Endothelial cell of umbilical vein (primary cell): ENCODE measurements around the gene LRRN4. TPM values are rescaled to one million over a fixed set of nuclear protein-coding genes. Genes with fewer than 3 reads are reported as not detected.

ENCODE experiments used
- BruUV-seq: library from RNA; stranded (reverse); fragments of 400-500 nt; replicated peaks from 2 replicates; lab custom pipeline; 2021; lab: Mats Ljungman, UMichigan
- CTCF ChIA-PET: fragments of 300-600, 350-600 bp; sonication (Branson Sonifier 250); formaldehyde crosslinking; loops from one replicate; lab custom pipeline; 2021; ENCODE audit warnings: antibody characterized with exemption, inconsistent platforms; lab: Charles Lee
- POLR2A ChIA-PET: fragments of 300-600, 350-600 bp; sonication (Branson Sonifier 250); formaldehyde crosslinking; loops from one replicate; lab custom pipeline; 2021; ENCODE audit warnings: antibody characterized with exemption, inconsistent platforms; lab: Charles Lee
- DNase-seq: peaks from one replicate; pipeline ENCODE4 v3.0.0-alpha.2; 2011; ENCODE audit warnings: low read depth, low spot score
- FAIRE-seq: peaks from 2 replicates; lab custom pipeline; 2011; peaks lifted over from hg19 to GRCh38; lab: Jason Lieb, UNC
- H2AFZ ChIP-seq: 2 replicates; pipeline ENCODE4 v1.6.0; 2012; ENCODE audit warnings: low read depth, low read length, control low read depth, inconsistent platforms
- H3K27ac ChIP-seq: 2 replicates; pipeline ENCODE4 v1.5.1; 2011; ENCODE audit warnings: low read depth, mild to moderate bottlenecking, control low read depth, low read length, moderate library complexity; ENCODE audit not compliant: insufficient read depth
- H3K27me3 ChIP-seq, 2 experiments: 2 replicates each; pipeline versions ENCODE4 v1.6.0 to v1.6.1; 2011; ENCODE audit warnings: low read length in 2 of 2, mixed read lengths in 1 of 2; ENCODE audit not compliant: control insufficient read depth in 2 of 2, insufficient read depth in 2 of 2
- H3K36me3 ChIP-seq, 2 experiments: 2 replicates in 1 of 2; 3 replicates in 1 of 2; pipeline ENCODE4 v1.5.1; 2011; ENCODE audit warnings: low read length in 2 of 2, mild to moderate bottlenecking in 1 of 2, moderate library complexity in 1 of 2; ENCODE audit not compliant: control insufficient read depth in 2 of 2, insufficient read depth in 2 of 2; ENCODE audit errors: extremely low read depth in 1 of 2
- H3K4me1 ChIP-seq: 3 replicates; pipeline ENCODE4 v1.5.1; 2011; ENCODE audit warnings: mild to moderate bottlenecking, low read length; ENCODE audit not compliant: control insufficient read depth, insufficient read depth; ENCODE audit errors: extremely low read depth
- H3K4me2 ChIP-seq: 2 replicates; pipeline ENCODE4 v1.6.1; 2011; ENCODE audit warnings: low read length, control low read depth, mixed read lengths; ENCODE audit not compliant: insufficient read depth
- H3K4me3 ChIP-seq, 3 experiments: fragments of 200-600 bp in 1 of 3; sonication (generic), shearing (Covaris generic) in 1 of 3; replicated peaks in 1 of 3; 2 replicates each; pipeline ENCODE4 v1.5.1; 2011 to 2016; ENCODE audit warnings: control low read depth in 3 of 3, low read length in 3 of 3, mild to moderate bottlenecking in 2 of 3, inconsistent platforms in 1 of 3, low read depth in 1 of 3, moderate library complexity in 1 of 3; ENCODE audit not compliant: insufficient read depth in 1 of 3
- H3K79me2 ChIP-seq: 2 replicates; pipeline ENCODE4 v1.6.0; 2012; ENCODE audit warnings: low read length, inconsistent platforms; ENCODE audit not compliant: control insufficient read depth, insufficient read depth
- H3K9ac ChIP-seq: replicated peaks from 2 replicates; pipeline ENCODE3; 2011; ENCODE audit warnings: low read length, control low read depth; ENCODE audit not compliant: insufficient read depth; ENCODE audit errors: extremely low read depth
- H3K9me1 ChIP-seq: replicated peaks from 3 replicates; pipeline ENCODE4 v1.6.0; 2011; ENCODE audit warnings: mild to moderate bottlenecking, low read length; ENCODE audit not compliant: control insufficient read depth, insufficient read depth; ENCODE audit errors: extremely low read depth
- H3K9me3 ChIP-seq: replicated peaks from 2 replicates; pipeline ENCODE4 v1.5.1; 2012; ENCODE audit warnings: low read length, inconsistent platforms; ENCODE audit not compliant: control insufficient read depth, insufficient read depth
- H4K20me1 ChIP-seq: replicated peaks from 2 replicates; pipeline ENCODE3; 2011; ENCODE audit warnings: mild to moderate bottlenecking, low read length; ENCODE audit not compliant: control insufficient read depth, insufficient read depth; ENCODE audit errors: extremely low read depth
- CTCF ChIP-seq, 2 donors: IDR thresholded peaks; 1 replicate in 1 of 2; 2 replicates in 1 of 2; pipeline ENCODE4 v1.5.1; 2011; ENCODE audit warnings: low read length in 2 of 2, mild to moderate bottlenecking in 2 of 2, moderate library complexity in 2 of 2, control low read depth in 1 of 2, inconsistent platforms in 1 of 2, low read depth in 1 of 2; ENCODE audit not compliant: insufficient read depth in 1 of 2; ENCODE audit errors: extremely low read depth in 1 of 2
- EZH2 ChIP-seq: IDR thresholded peaks from 2 replicates; pipeline ENCODE4 v1.6.1; 2012; ENCODE audit warnings: borderline replicate concordance, low read depth, mild to moderate bottlenecking, moderate library complexity, low read length, inconsistent platforms; ENCODE audit not compliant: severe bottlenecking
- FOS ChIP-seq: IDR thresholded peaks from 2 replicates; pipeline ENCODE4 v1.6.1; 2011; ENCODE audit warnings: mild to moderate bottlenecking, low read length, moderate library complexity, borderline replicate concordance; ENCODE audit not compliant: insufficient read depth
- GATA2 ChIP-seq: IDR thresholded peaks from 2 replicates; pipeline ENCODE4 v1.7.0; 2011; ENCODE audit warnings: low read depth, mild to moderate bottlenecking, moderate library complexity, mixed read lengths, low read length; ENCODE audit not compliant: insufficient read length, insufficient read depth
- JUN ChIP-seq: IDR thresholded peaks from 2 replicates; pipeline ENCODE4 v1.6.1; 2011; ENCODE audit warnings: borderline replicate concordance, low read depth; ENCODE audit not compliant: insufficient read length, insufficient read depth
- MAX ChIP-seq: IDR thresholded peaks from 2 replicates; pipeline ENCODE4 v1.6.1; 2011; ENCODE audit not compliant: insufficient read depth, insufficient read length
- MYC ChIP-seq: IDR thresholded peaks from one replicate; pipeline ENCODE4 v1.6.1; 2011; ENCODE audit warnings: mild to moderate bottlenecking, low read depth, low read length
- POLR2A ChIP-seq: IDR thresholded peaks from 2 replicates; pipeline ENCODE4 v1.6.1; 2012; ENCODE audit warnings: low read depth, mild to moderate bottlenecking, control low read depth, low read length
- POLR2AphosphoS5 ChIP-seq: IDR thresholded peaks from 2 replicates; pipeline ENCODE4 v1.6.1; 2012; ENCODE audit warnings: low read depth, mild to moderate bottlenecking, control low read depth, low read length, moderate library complexity; ENCODE audit not compliant: insufficient read depth
- dilution Hi-C: fragments of 300-500 bp; cut with MboI; formaldehyde crosslinking; loops from one replicate; pipeline ENCODE4 v1.15.0; 2019; ENCODE audit warnings: low sequenced_read_pairs; ENCODE audit not compliant: extremely low pct_ligation_motif_present
- intact Hi-C: fragments of 100-400 bp; cut with micrococcal nuclease; formaldehyde crosslinking; loops from one replicate; pipeline ENCODE4 v1.10.0; 2022
- polyA plus RNA-seq, 4 experiments: library from polyadenylated mRNA; depleted of rRNA in 3 of 4; stranded (reverse) in 3 of 4; unstranded in 1 of 4; fragments of >200 nt; gene quantifications; 2 replicates each; pipeline versions ENCODE4 v1.2.1 to v1.2.3, GENCODE V29; 2011 to 2012; ENCODE audit warnings: missing spikeins in 1 of 4
- total RNA-seq: library from RNA; stranded (reverse); gene quantifications from 2 replicates; pipeline ENCODE4 v1.2.3, GENCODE V29; 2021

The LRRN4 gene
- total and polyA plus RNA-seq, 2 donors (not counting 3 experiments of a cell fraction or from before 2014, with no cell fraction given): not detected

- H3K9me1 ChIP-seq: no peaks in the 10 kb centered on the region
- H3K9ac ChIP-seq: no peak overlapping the region
- FAIRE-seq (no peak), DNase-seq (no peak)
- POLR2A ChIA-PET: no interaction called here
- TF ChIP-seq POLR2AphosphoS5 (no peak), FOS (no peak), CTCF (IDR thresholded peaks at IDR 0.05; ENCODE audit: extremely low read depth in 1 of 2, insufficient read depth in 1 of 2, low read depth in 1 of 2, low read length in 2 of 2) (no peak), EZH2 (no peak), GATA2 (no peak), MYC (no peak), POLR2A (no peak), JUN (no peak), MAX (no peak)
- no peak overlapping the region for H2AFZ ChIP-seq
- no peak overlapping the region for H3K4me2 ChIP-seq
- no peaks in the 10 kb centered on the region for H3K79me2 ChIP-seq
- peaks cover 10 to 26% of the 10 kb centered on the region in 2 experiments for H3K36me3 ChIP-seq
- no peaks in the 10 kb centered on the region for H3K9me3 ChIP-seq
- no peaks in the 10 kb centered on the region for H3K4me1 ChIP-seq
- no peak overlapping the region for H3K4me3 ChIP-seq
- H3K27me3 ChIP-seq: no peaks in the 10 kb centered on the region
- intact Hi-C loops (no loop called here), dilution Hi-C loops (no loop called here)
- H4K20me1 ChIP-seq: no peaks in the 10 kb centered on the region
- CTCF ChIA-PET: no interaction called here
- BruUV-seq: no TSS peak
- no peak overlapping the region for H3K27ac ChIP-seq
These were observed 12.7 kb downstream of the LRRN4 start for GRCh38 chr20:6040958-6041807.
